ENCODE results near the gene STK32B. TPM values are rescaled to one million over a fixed set of nuclear protein-coding genes. Genes with fewer than 3 reads are reported as not detected.
A peak's percentile ranks its signal among the peaks of the same experiment; 100 is the strongest.

STK32B gene
- total RNA-seq, 2 experiments from 2014 or later, result not detected

- ChIA-PET POLR2A (no interaction called here), CTCF (interaction anchor here (0.6 kb wide), 1 partner anchor 574 kb away, joined by 3 read pairs; no protein-coding TSS in a partner anchor)
- intact Hi-C loops (cut with DNase I, micrococcal nuclease), result no loop called here
- H3K27me3 Mint-ChIP-seq, result peaks cover 24% of the 10 kb centered on the region
- no peak overlapping the region for H3K27ac Mint-ChIP-seq
- no peaks in the 10 kb centered on the region for H3K36me3 Mint-ChIP-seq (ENCODE audit: low read depth)
- no peaks in the 10 kb centered on the region for H3K9me3 Mint-ChIP-seq (ENCODE audit: low read depth)
- ATAC-seq (no peak), DNase-seq (no peak)
- no peak overlapping the region for H3K4me3 Mint-ChIP-seq
- peaks cover 2% of the 10 kb centered on the region for H3K4me1 Mint-ChIP-seq
Measured at GRCh38 chr4:5018096-5018495, 33.2 kb upstream of the STK32B start.

- no peaks in the 10 kb centered on the region for H3K36me3 Mint-ChIP-seq (ENCODE audit: low read depth)
- no peak overlapping the region for H3K4me3 Mint-ChIP-seq
- intact Hi-C loops (cut with DNase I, micrococcal nuclease), result no loop called here
- H3K4me1 Mint-ChIP-seq, result peaks cover 2% of the 10 kb centered on the region
- no peaks in the 10 kb centered on the region for H3K9me3 Mint-ChIP-seq (ENCODE audit: low read depth)
- no peak for DNase-seq
- H3K27me3 Mint-ChIP-seq, result peaks cover 24% of the 10 kb centered on the region
- no peak overlapping the region for H3K27ac Mint-ChIP-seq
- ChIA-PET CTCF (no interaction called here), POLR2A (no interaction called here)
- no peak for ATAC-seq
Measured at GRCh38 chr4:5018603-5019002, 32.7 kb upstream of the STK32B start.

GRCh38 chr4:5019274-5019673, 32.0 kb upstream of the STK32B start, which contains the start of gene CYTL1:
TSS of gene CYTL1 (minus strand) at chr4:5019458. CDS start at chr4:5019445, 13 bp downstream.
- peaks cover 22% of the 10 kb centered on the region for H3K27me3 Mint-ChIP-seq
- H3K36me3 Mint-ChIP-seq (ENCODE audit: low read depth), result no peaks in the 10 kb centered on the region
- ChIA-PET POLR2A (no interaction called here), CTCF (no interaction called here)
- DNase-seq (peak; percentile 9), ATAC-seq (no peak)
- no peaks in the 10 kb centered on the region for H3K9me3 Mint-ChIP-seq (ENCODE audit: low read depth)
- peaks cover 2% of the 10 kb centered on the region for H3K4me1 Mint-ChIP-seq
- intact Hi-C loops (cut with DNase I, micrococcal nuclease), result no loop called here
- no peak within 1 kb of the TSS for H3K27ac Mint-ChIP-seq
- H3K4me3 Mint-ChIP-seq, result no peak within 1 kb of the TSS

- no peak for DNase-seq
- Mint-ChIP-seq H3K4me1 (peaks cover 2% of the 10 kb centered on the region), H3K36me3 (ENCODE audit: low read depth) (no peaks in the 10 kb centered on the region), H3K9me3 (ENCODE audit: low read depth) (no peaks in the 10 kb centered on the region), H3K27me3 (peaks cover 20% of the 10 kb centered on the region), H3K4me3 (no peak overlapping the region), H3K27ac (no peak overlapping the region)
- no peak for ATAC-seq
- CTCF ChIA-PET, result no interaction called here
- POLR2A ChIA-PET, result no interaction called here
- intact Hi-C loops (cut with DNase I, micrococcal nuclease), result no loop called here
Measured at GRCh38 chr4:5019796-5020195, 31.5 kb upstream of the STK32B start.

GRCh38 chr4:5020341-5020740, 30.9 kb upstream of the STK32B start:
- Mint-ChIP-seq H3K4me3 (no peak overlapping the region), H3K27me3 (peaks cover 20% of the 10 kb centered on the region), H3K27ac (no peak overlapping the region), H3K4me1 (peaks cover 2% of the 10 kb centered on the region), H3K9me3 (ENCODE audit: low read depth) (no peaks in the 10 kb centered on the region), H3K36me3 (ENCODE audit: low read depth) (no peaks in the 10 kb centered on the region)
- intact Hi-C loops (cut with DNase I, micrococcal nuclease), result no loop called here
- ChIA-PET POLR2A (no interaction called here), CTCF (no interaction called here)
- DNase-seq, result no peak
- no peak for ATAC-seq

- Mint-ChIP-seq H3K4me3 (no peak overlapping the region), H3K9me3 (ENCODE audit: low read depth) (no peaks in the 10 kb centered on the region), H3K27ac (no peak overlapping the region), H3K36me3 (ENCODE audit: low read depth) (no peaks in the 10 kb centered on the region), H3K4me1 (peaks cover 2% of the 10 kb centered on the region), H3K27me3 (peaks cover 18% of the 10 kb centered on the region)
- intact Hi-C loops (cut with DNase I, micrococcal nuclease), result no loop called here
- ATAC-seq (no peak), DNase-seq (no peak)
- ChIA-PET CTCF (no interaction called here), POLR2A (no interaction called here)
Measured at GRCh38 chr4:5021546-5021945, 29.7 kb upstream of the STK32B start.

- no peak for DNase-seq
- intact Hi-C loops (cut with DNase I, micrococcal nuclease), result no loop called here
- no peaks in the 10 kb centered on the region for H3K9me3 Mint-ChIP-seq (ENCODE audit: low read depth)
- CTCF ChIA-PET, result no interaction called here
- H3K4me1 Mint-ChIP-seq, result no peaks in the 10 kb centered on the region
- ATAC-seq, result no peak
- no peaks in the 10 kb centered on the region for H3K36me3 Mint-ChIP-seq (ENCODE audit: low read depth)
- H3K4me3 Mint-ChIP-seq, result no peak overlapping the region
- POLR2A ChIA-PET, result no interaction called here
- no peak overlapping the region for H3K27ac Mint-ChIP-seq
- H3K27me3 Mint-ChIP-seq, result peaks cover 2% of the 10 kb centered on the region
Measured at GRCh38 chr4:5024673-5025072, 26.6 kb upstream of the STK32B start.

GRCh38 chr4:5026371-5026770, 24.9 kb upstream of the STK32B start:
- Mint-ChIP-seq H3K27ac (no peak overlapping the region), H3K27me3 (peaks cover 2% of the 10 kb centered on the region), H3K36me3 (ENCODE audit: low read depth) (no peaks in the 10 kb centered on the region), H3K4me1 (no peaks in the 10 kb centered on the region), H3K4me3 (no peak overlapping the region), H3K9me3 (ENCODE audit: low read depth) (no peaks in the 10 kb centered on the region)
- intact Hi-C loops (cut with DNase I, micrococcal nuclease), result no loop called here
- CTCF ChIA-PET, result no interaction called here
- POLR2A ChIA-PET, result no interaction called here
- peak; percentile 33 for ATAC-seq
- no peak for DNase-seq

GRCh38 chr4:5027346-5027745, 23.9 kb upstream of the STK32B start:
- Mint-ChIP-seq H3K4me1 (no peaks in the 10 kb centered on the region), H3K27ac (no peak overlapping the region), H3K36me3 (ENCODE audit: low read depth) (no peaks in the 10 kb centered on the region), H3K9me3 (ENCODE audit: low read depth) (no peaks in the 10 kb centered on the region), H3K4me3 (no peak overlapping the region), H3K27me3 (peaks cover 2% of the 10 kb centered on the region)
- ChIA-PET CTCF (interaction anchor here (0.8 kb wide), 1 partner anchor 628 kb away, joined by 3 read pairs; no protein-coding TSS in a partner anchor), POLR2A (no interaction called here)
- intact Hi-C loops (cut with DNase I, micrococcal nuclease), result no loop called here
- DNase-seq (no peak), ATAC-seq (no peak)

- ChIA-PET CTCF (no interaction called here), POLR2A (no interaction called here)
- ATAC-seq, result no peak
Measured at GRCh38 chr4:5028480-5028879, 22.8 kb upstream of the STK32B start.

GRCh38 chr4:5029447-5029846, 21.8 kb upstream of the STK32B start:
- DNase-seq (no peak), ATAC-seq (no peak)
- Mint-ChIP-seq H3K27me3 (peaks cover 2% of the 10 kb centered on the region), H3K9me3 (ENCODE audit: low read depth) (no peaks in the 10 kb centered on the region), H3K36me3 (ENCODE audit: low read depth) (no peaks in the 10 kb centered on the region), H3K27ac (no peak overlapping the region), H3K4me3 (no peak overlapping the region), H3K4me1 (peaks cover 5% of the 10 kb centered on the region)
- ChIA-PET CTCF (no interaction called here), POLR2A (no interaction called here)
- intact Hi-C loops (cut with DNase I, micrococcal nuclease), result no loop called here

More at GRCh38 chr4:5028480-5028879, 22.8 kb upstream of the STK32B start:
- intact Hi-C loops (cut with DNase I, micrococcal nuclease), result no loop called here
- peaks cover 2% of the 10 kb centered on the region for H3K27me3 Mint-ChIP-seq
- no peak for DNase-seq
- no peak overlapping the region for H3K27ac Mint-ChIP-seq
- no peaks in the 10 kb centered on the region for H3K36me3 Mint-ChIP-seq (ENCODE audit: low read depth)
- no peaks in the 10 kb centered on the region for H3K9me3 Mint-ChIP-seq (ENCODE audit: low read depth)
- H3K4me1 Mint-ChIP-seq, result peaks cover 3% of the 10 kb centered on the region
- H3K4me3 Mint-ChIP-seq, result no peak overlapping the region

- ChIA-PET POLR2A (interaction anchor here (0.7 kb wide), 1 partner anchor 609 kb away, joined by 6 read pairs; no protein-coding TSS in a partner anchor), CTCF (interaction anchor here (0.7 kb wide), 1 partner anchor 224 kb away, joined by 4 read pairs; no protein-coding TSS in a partner anchor)
- H3K27ac Mint-ChIP-seq, result no peak overlapping the region
- H3K9me3 Mint-ChIP-seq (ENCODE audit: low read depth), result no peaks in the 10 kb centered on the region
- ATAC-seq (no peak), DNase-seq (no peak)
- intact Hi-C loops (cut with DNase I, micrococcal nuclease), result no loop called here
- H3K27me3 Mint-ChIP-seq, result peaks cover 2% of the 10 kb centered on the region
- H3K4me1 Mint-ChIP-seq, result peaks cover 5% of the 10 kb centered on the region
- H3K4me3 Mint-ChIP-seq, result no peak overlapping the region
- H3K36me3 Mint-ChIP-seq (ENCODE audit: low read depth), result no peaks in the 10 kb centered on the region
Measured at GRCh38 chr4:5030221-5030620, 21.1 kb upstream of the STK32B start.

- Mint-ChIP-seq H3K4me1 (peaks cover 5% of the 10 kb centered on the region), H3K36me3 (ENCODE audit: low read depth) (no peaks in the 10 kb centered on the region), H3K27ac (no peak overlapping the region), H3K9me3 (ENCODE audit: low read depth) (no peaks in the 10 kb centered on the region), H3K27me3 (no peaks in the 10 kb centered on the region), H3K4me3 (no peak overlapping the region)
- intact Hi-C loops (cut with DNase I, micrococcal nuclease), result no loop called here
- no peak for ATAC-seq
- DNase-seq, result no peak
- ChIA-PET CTCF (no interaction called here), POLR2A (interaction anchor here (0.7 to 1.0 kb wide), 2 partner anchors 26 to 610 kb away, joined by 3 to 6 read pairs; no protein-coding TSS in a partner anchor)
Measured at GRCh38 chr4:5030927-5031326, 20.4 kb upstream of the STK32B start.

Data from activated CD4-positive, alpha-beta T cell treated with anti-CD3 and anti-CD28 coated beads for 36 hours (primary cell).